ENCODE results near the gene TULP4.

DNA sequence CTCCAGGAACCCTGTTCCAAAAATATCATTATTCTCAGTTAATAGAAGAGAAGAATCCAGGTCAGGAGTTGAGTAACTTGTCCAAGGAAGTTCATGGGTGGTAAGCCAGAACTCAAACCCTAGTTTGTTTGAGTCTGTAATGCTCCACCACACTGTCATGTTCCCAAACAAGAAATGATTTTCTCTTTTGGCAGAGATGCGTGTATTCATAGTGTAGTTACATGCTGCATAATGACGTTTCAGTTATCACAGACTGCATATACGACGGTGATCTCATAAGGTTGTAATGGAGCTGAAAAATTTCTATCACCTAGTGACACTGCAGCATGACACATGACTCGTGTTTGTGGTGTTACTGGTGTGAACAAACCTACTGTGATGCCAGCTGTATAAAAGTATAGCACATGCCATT is 102.6 kb downstream of the TULP4 start:
- TF ChIP-seq, protein P1, sequence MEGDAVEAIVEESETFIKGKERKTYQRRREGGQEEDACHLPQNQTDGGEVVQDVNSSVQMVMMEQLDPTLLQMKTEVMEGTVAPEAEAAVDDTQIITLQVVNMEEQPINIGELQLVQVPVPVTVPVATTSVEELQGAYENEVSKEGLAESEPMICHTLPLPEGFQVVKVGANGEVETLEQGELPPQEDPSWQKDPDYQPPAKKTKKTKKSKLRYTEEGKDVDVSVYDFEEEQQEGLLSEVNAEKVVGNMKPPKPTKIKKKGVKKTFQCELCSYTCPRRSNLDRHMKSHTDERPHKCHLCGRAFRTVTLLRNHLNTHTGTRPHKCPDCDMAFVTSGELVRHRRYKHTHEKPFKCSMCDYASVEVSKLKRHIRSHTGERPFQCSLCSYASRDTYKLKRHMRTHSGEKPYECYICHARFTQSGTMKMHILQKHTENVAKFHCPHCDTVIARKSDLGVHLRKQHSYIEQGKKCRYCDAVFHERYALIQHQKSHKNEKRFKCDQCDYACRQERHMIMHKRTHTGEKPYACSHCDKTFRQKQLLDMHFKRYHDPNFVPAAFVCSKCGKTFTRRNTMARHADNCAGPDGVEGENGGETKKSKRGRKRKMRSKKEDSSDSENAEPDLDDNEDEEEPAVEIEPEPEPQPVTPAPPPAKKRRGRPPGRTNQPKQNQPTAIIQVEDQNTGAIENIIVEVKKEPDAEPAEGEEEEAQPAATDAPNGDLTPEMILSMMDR (IDR thresholded peaks at IDR 0.05): no peak
- TF ChIP-seq EZH2 (IDR thresholded peaks at IDR 0.05) (no peak), EZH2phosphoT487 (IDR thresholded peaks at IDR 0.05) (no peak)

All from neural progenitor cell (in vitro differentiated cells).